WTC11 (cell line): ENCODE measurements around the gene SPG11.

Source experiments
- ARID4B ChIP-seq: sonication (generic); formaldehyde crosslinking; IDR thresholded peaks from 2 replicates; pipeline ENCODE4 v1.8.0; 2023; ENCODE audit warnings: missing genetic modification reagents, mild to moderate bottlenecking, borderline replicate concordance
- CBFB ChIP-seq: sonication (generic); formaldehyde crosslinking; IDR thresholded peaks from 2 replicates; pipeline ENCODE4 v1.8.1; 2022; ENCODE audit warnings: mild to moderate bottlenecking, low read depth, missing genetic modification reagents
- CREB1 ChIP-seq: sonication (generic); formaldehyde crosslinking; IDR thresholded peaks from 2 replicates; pipeline ENCODE4 v1.8.0; 2023; ENCODE audit warnings: mild to moderate bottlenecking, missing genetic modification reagents
- CTCF ChIP-seq: fragments of 200-600 bp; IDR thresholded peaks from 2 replicates; pipeline ENCODE4 v1.8.0; 2022; ENCODE audit warnings: antibody characterized with exemption
- GABPB1 ChIP-seq: sonication (generic); formaldehyde crosslinking; IDR thresholded peaks from 2 replicates; pipeline ENCODE4 v1.8.1; 2023; ENCODE audit warnings: mild to moderate bottlenecking, missing genetic modification reagents
- MAX ChIP-seq: sonication (generic); formaldehyde crosslinking; IDR thresholded peaks from 2 replicates; pipeline ENCODE4 v1.8.0; 2022; ENCODE audit warnings: mild to moderate bottlenecking, missing genetic modification reagents
- NR3C1 ChIP-seq: sonication (generic); formaldehyde crosslinking; conservative IDR thresholded peaks from 2 replicates; pipeline ENCODE4 v1.8.1; 2023; ENCODE audit warnings: low read depth, mild to moderate bottlenecking, missing genetic modification reagents
- SMAD3 ChIP-seq: sonication (generic); formaldehyde crosslinking; IDR thresholded peaks from 2 replicates; pipeline ENCODE4 v1.8.0; 2022; ENCODE audit warnings: missing genetic modification reagents, mild to moderate bottlenecking, borderline replicate concordance
- TCF7 ChIP-seq: sonication (generic); formaldehyde crosslinking; IDR thresholded peaks from 2 replicates; pipeline ENCODE4 v1.8.0; 2022; ENCODE audit warnings: mild to moderate bottlenecking, low read depth, missing genetic modification reagents, moderate library complexity
- TEAD4 ChIP-seq: sonication (generic); formaldehyde crosslinking; IDR thresholded peaks from 2 replicates; pipeline ENCODE4 v1.8.0; 2022; ENCODE audit warnings: mild to moderate bottlenecking, missing genetic modification reagents
- TF ChIP-seq, protein P1 (sequence below): sonication (generic); formaldehyde crosslinking; IDR thresholded peaks from 2 replicates; pipeline ENCODE4 v1.8.1; 2023; ENCODE audit warnings: mild to moderate bottlenecking, missing genetic modification reagents, moderate library complexity
- TF ChIP-seq, protein P2 (sequence below): sonication (generic); formaldehyde crosslinking; IDR thresholded peaks from 2 replicates; pipeline ENCODE4 v1.8.0; 2023; ENCODE audit warnings: mild to moderate bottlenecking, missing genetic modification reagents

- TF ChIP-seq TCF7 (CRISPR knock-in tag) (no peak), MAX (CRISPR knock-in tag) (no peak), CTCF (no peak), SMAD3 (no peak), GABPB1 (no peak), CREB1 (CRISPR knock-in tag) (no peak), CBFB (no peak), NR3C1 (CRISPR knock-in tag) (no peak), TEAD4 (CRISPR knock-in tag) (no peak), ARID4B (no peak)
- TF ChIP-seq, protein P1, sequence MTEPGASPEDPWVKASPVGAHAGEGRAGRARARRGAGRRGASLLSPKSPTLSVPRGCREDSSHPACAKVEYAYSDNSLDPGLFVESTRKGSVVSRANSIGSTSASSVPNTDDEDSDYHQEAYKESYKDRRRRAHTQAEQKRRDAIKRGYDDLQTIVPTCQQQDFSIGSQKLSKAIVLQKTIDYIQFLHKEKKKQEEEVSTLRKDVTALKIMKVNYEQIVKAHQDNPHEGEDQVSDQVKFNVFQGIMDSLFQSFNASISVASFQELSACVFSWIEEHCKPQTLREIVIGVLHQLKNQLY = no peak
- TF ChIP-seq, protein P2, sequence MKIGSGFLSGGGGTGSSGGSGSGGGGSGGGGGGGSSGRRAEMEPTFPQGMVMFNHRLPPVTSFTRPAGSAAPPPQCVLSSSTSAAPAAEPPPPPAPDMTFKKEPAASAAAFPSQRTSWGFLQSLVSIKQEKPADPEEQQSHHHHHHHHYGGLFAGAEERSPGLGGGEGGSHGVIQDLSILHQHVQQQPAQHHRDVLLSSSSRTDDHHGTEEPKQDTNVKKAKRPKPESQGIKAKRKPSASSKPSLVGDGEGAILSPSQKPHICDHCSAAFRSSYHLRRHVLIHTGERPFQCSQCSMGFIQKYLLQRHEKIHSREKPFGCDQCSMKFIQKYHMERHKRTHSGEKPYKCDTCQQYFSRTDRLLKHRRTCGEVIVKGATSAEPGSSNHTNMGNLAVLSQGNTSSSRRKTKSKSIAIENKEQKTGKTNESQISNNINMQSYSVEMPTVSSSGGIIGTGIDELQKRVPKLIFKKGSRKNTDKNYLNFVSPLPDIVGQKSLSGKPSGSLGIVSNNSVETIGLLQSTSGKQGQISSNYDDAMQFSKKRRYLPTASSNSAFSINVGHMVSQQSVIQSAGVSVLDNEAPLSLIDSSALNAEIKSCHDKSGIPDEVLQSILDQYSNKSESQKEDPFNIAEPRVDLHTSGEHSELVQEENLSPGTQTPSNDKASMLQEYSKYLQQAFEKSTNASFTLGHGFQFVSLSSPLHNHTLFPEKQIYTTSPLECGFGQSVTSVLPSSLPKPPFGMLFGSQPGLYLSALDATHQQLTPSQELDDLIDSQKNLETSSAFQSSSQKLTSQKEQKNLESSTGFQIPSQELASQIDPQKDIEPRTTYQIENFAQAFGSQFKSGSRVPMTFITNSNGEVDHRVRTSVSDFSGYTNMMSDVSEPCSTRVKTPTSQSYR (CRISPR knock-in tag) = no peak
These were observed 112.7 kb downstream of the SPG11 start for GRCh38 chr15:44550734-44551133.
